Stomach smooth muscle (tissue), 2 donors: ENCODE data around the gene GABRP.
"Not testable (repeated sequence)": the region's sequence is repeated elsewhere in the genome, so short reads cannot be mapped to it uniquely, and the experiment has no call there.

Source experiments
- H3K27ac ChIP-seq: one replicate; pipeline ENCODE4 v1.7.0; 2013; ENCODE audit warnings: mild to moderate bottlenecking, low read length, inconsistent platforms
- H3K27me3 ChIP-seq, 2 donors: one replicate each; pipeline ENCODE4 v1.7.0; 2013; ENCODE audit warnings: low read length in 2 of 2; ENCODE audit not compliant: insufficient read depth in 2 of 2, control insufficient read depth in 1 of 2
- H3K36me3 ChIP-seq, 2 donors: one replicate each; pipeline ENCODE4 v1.7.0; 2013; ENCODE audit warnings: low read length in 2 of 2; ENCODE audit not compliant: control insufficient read depth in 2 of 2, insufficient read depth in 2 of 2
- H3K4me1 ChIP-seq: one replicate; pipeline ENCODE4 v1.7.0; 2013; ENCODE audit warnings: low read length; ENCODE audit not compliant: control insufficient read depth, insufficient read depth
- H3K4me3 ChIP-seq, 2 donors: one replicate each; pipeline ENCODE4 v1.7.0; 2013; ENCODE audit warnings: low read length in 2 of 2
- H3K9ac ChIP-seq, 2 donors: one replicate each; pipeline ENCODE4 v1.7.0; 2013; ENCODE audit warnings: low read length in 2 of 2, mild to moderate bottlenecking in 1 of 2
- H3K9me3 ChIP-seq, 2 donors: one replicate each; pipeline ENCODE4 v1.7.0; 2013; ENCODE audit warnings: low read length in 2 of 2; ENCODE audit not compliant: control insufficient read depth in 2 of 2
- donor health status: healthy.
- donor health status: Pancreatic carcinoma.

Gene GABRP

GRCh38 chr5:170832241-170832640, 48.7 kb downstream of the GABRP start:
- no peak overlapping the region for H3K4me3 ChIP-seq
- no peaks in the 10 kb centered on the region for H3K9me3 ChIP-seq
- H3K4me1 ChIP-seq = no peaks in the 10 kb centered on the region
- H3K9ac ChIP-seq = no peak overlapping the region
- no peaks in the 10 kb centered on the region for H3K27me3 ChIP-seq
- no peak overlapping the region for H3K27ac ChIP-seq
- no peaks in the 10 kb centered on the region for H3K36me3 ChIP-seq

- not testable (repeated sequence) for H3K4me1 ChIP-seq, H3K27me3 ChIP-seq, H3K36me3 ChIP-seq, H3K27ac ChIP-seq, H3K9ac ChIP-seq, H3K9me3 ChIP-seq, H3K4me3 ChIP-seq
Observed at GRCh38 chr5:170833981-170834380, 50.5 kb downstream of the GABRP start.

- H3K4me3 ChIP-seq = no peak overlapping the region
- no peak overlapping the region for H3K9ac ChIP-seq
- H3K4me1 ChIP-seq = no peaks in the 10 kb centered on the region
- no peaks in the 10 kb centered on the region for H3K36me3 ChIP-seq
- no peak overlapping the region for H3K27ac ChIP-seq
- H3K9me3 ChIP-seq = no peaks in the 10 kb centered on the region
- H3K27me3 ChIP-seq = no peaks in the 10 kb centered on the region
Observed at GRCh38 chr5:170836226-170836625, 52.7 kb downstream of the GABRP start.

- Histone ChIP-seq H3K27ac (no peak overlapping the region), H3K36me3 (no peaks in the 10 kb centered on the region), H3K4me1 (no peaks in the 10 kb centered on the region)
Observed at GRCh38 chr5:170843870-170844269, 60.3 kb downstream of the GABRP start.

GRCh38 chr5:170844651-170845050, 61.1 kb downstream of the GABRP start:
- H3K9ac ChIP-seq = no peak overlapping the region
- H3K4me1 ChIP-seq = no peaks in the 10 kb centered on the region
- H3K27ac ChIP-seq = no peak overlapping the region
- no peaks in the 10 kb centered on the region for H3K9me3 ChIP-seq
- no peaks in the 10 kb centered on the region for H3K27me3 ChIP-seq
- H3K36me3 ChIP-seq = no peaks in the 10 kb centered on the region
- no peak overlapping the region for H3K4me3 ChIP-seq

More at GRCh38 chr5:170843870-170844269, 60.3 kb downstream of the GABRP start:
- Histone ChIP-seq H3K4me3 (no peak overlapping the region), H3K9ac (no peak overlapping the region), H3K9me3 (no peaks in the 10 kb centered on the region), H3K27me3 (no peaks in the 10 kb centered on the region)

- no peak overlapping the region for H3K4me3 ChIP-seq
- H3K27me3 ChIP-seq = no peaks in the 10 kb centered on the region
- H3K9me3 ChIP-seq = no peaks in the 10 kb centered on the region
- no peaks in the 10 kb centered on the region for H3K4me1 ChIP-seq
- no peak overlapping the region for H3K9ac ChIP-seq
- H3K27ac ChIP-seq = no peak overlapping the region
- H3K36me3 ChIP-seq = no peaks in the 10 kb centered on the region
Observed at GRCh38 chr5:170846416-170846815, 62.9 kb downstream of the GABRP start.

- Histone ChIP-seq H3K9ac (no peak overlapping the region), H3K27me3 (no peaks in the 10 kb centered on the region), H3K36me3 (no peaks in the 10 kb centered on the region), H3K27ac (no peak overlapping the region), H3K4me1 (no peaks in the 10 kb centered on the region), H3K4me3 (no peak overlapping the region), H3K9me3 (no peaks in the 10 kb centered on the region)
Observed at GRCh38 chr5:170846846-170847245, 63.3 kb downstream of the GABRP start.

- Histone ChIP-seq H3K9ac (no peak overlapping the region), H3K4me1 (no peaks in the 10 kb centered on the region)
Observed at GRCh38 chr5:170848033-170848432, 64.5 kb downstream of the GABRP start.

GRCh38 chr5:170849374-170849773, 65.8 kb downstream of the GABRP start:
- no peak overlapping the region for H3K4me3 ChIP-seq
- no peaks in the 10 kb centered on the region for H3K9me3 ChIP-seq
- no peaks in the 10 kb centered on the region for H3K36me3 ChIP-seq
- H3K4me1 ChIP-seq = no peaks in the 10 kb centered on the region
- no peaks in the 10 kb centered on the region for H3K27me3 ChIP-seq
- H3K27ac ChIP-seq = no peak overlapping the region
- H3K9ac ChIP-seq = no peak overlapping the region

More at GRCh38 chr5:170848033-170848432, 64.5 kb downstream of the GABRP start:
- Histone ChIP-seq H3K9me3 (no peaks in the 10 kb centered on the region), H3K36me3 (no peaks in the 10 kb centered on the region), H3K4me3 (no peak overlapping the region), H3K27me3 (no peaks in the 10 kb centered on the region), H3K27ac (no peak overlapping the region)

- H3K27me3 ChIP-seq = no peaks in the 10 kb centered on the region
- no peak overlapping the region for H3K4me3 ChIP-seq
- no peaks in the 10 kb centered on the region for H3K4me1 ChIP-seq
- H3K36me3 ChIP-seq = no peaks in the 10 kb centered on the region
- no peak overlapping the region for H3K9ac ChIP-seq
- H3K27ac ChIP-seq = no peak overlapping the region
- no peaks in the 10 kb centered on the region for H3K9me3 ChIP-seq
Observed at GRCh38 chr5:170854566-170854965, 71.0 kb downstream of the GABRP start.

- Histone ChIP-seq H3K9ac (no peak overlapping the region), H3K27me3 (no peaks in the 10 kb centered on the region), H3K4me3 (no peak overlapping the region), H3K36me3 (no peaks in the 10 kb centered on the region), H3K9me3 (peaks cover 0 to 11% of the 10 kb centered on the region in 2 donors), H3K4me1 (no peaks in the 10 kb centered on the region), H3K27ac (no peak overlapping the region)
Observed at GRCh38 chr5:170857066-170857465, 73.5 kb downstream of the GABRP start.
